Panc1 (cell line): ENCODE results near the gene PCCA. TPM values are rescaled to one million over a fixed set of nuclear protein-coding genes. Genes with fewer than 3 reads are reported as not detected.

Source experiments
- ATAC-seq: fragments of 200-7000 bp; cut with Tn5 transposase; 2 replicates; pipeline ENCODE4 v1.9.1; 2020; ENCODE audit warnings: mild to moderate bottlenecking, moderate library complexity
- BruUV-seq: library from RNA; stranded (reverse); fragments of 400-500 nt; replicated peaks from 2 replicates; lab custom pipeline; 2021; lab: Mats Ljungman, UMichigan
- CTCF ChIA-PET: fragments of 300-600 bp; sonication (Branson Sonifier 250); formaldehyde crosslinking; loops from one replicate; lab custom pipeline; 2022; ENCODE audit warnings: antibody characterized with exemption; lab: Charles Lee
- POLR2A ChIA-PET: fragments of 300-600 bp; sonication (Branson Sonifier 250); formaldehyde crosslinking; loops from one replicate; lab custom pipeline; 2022; ENCODE audit warnings: antibody characterized with exemption; lab: Charles Lee
- DNase-seq: peaks from one replicate; pipeline ENCODE4 v3.0.0-alpha.2; 2010; ENCODE audit warnings: low read depth, low spot score
- H3K27ac ChIP-seq: 2 replicates; pipeline ENCODE4 v1.5.1; 2011; ENCODE audit warnings: mild to moderate bottlenecking, low read length, inconsistent platforms
- H3K27me3 ChIP-seq: fragments of 200-500 bp; sonication (Bioruptor generic); 2 replicates; pipeline ENCODE4 v1.6.0; 2014; ENCODE audit warnings: low read length, inconsistent platforms; ENCODE audit not compliant: control insufficient read depth, insufficient read depth
- H3K36me3 ChIP-seq: fragments of 200-500 bp; sonication (Bioruptor generic); 2 replicates; pipeline ENCODE4 v1.5.1; 2014; ENCODE audit warnings: inconsistent platforms, mild to moderate bottlenecking, low read length, moderate library complexity; ENCODE audit not compliant: control insufficient read depth, insufficient read depth
- H3K4me1 ChIP-seq: 2 replicates; pipeline ENCODE4 v1.5.1; 2011; ENCODE audit warnings: inconsistent platforms, mild to moderate bottlenecking, low read length, moderate library complexity; ENCODE audit not compliant: control insufficient read depth, insufficient read depth
- H3K4me3 ChIP-seq, 2 experiments: 2 replicates each; pipeline ENCODE4 v1.5.1; 2011 to 2012; ENCODE audit warnings: low read depth in 2 of 2, low read length in 2 of 2, mild to moderate bottlenecking in 2 of 2, inconsistent platforms in 1 of 2, moderate library complexity in 1 of 2
- H3K9me3 ChIP-seq: fragments of 200-500 bp; sonication (Bioruptor generic); 2 replicates; pipeline ENCODE4 v1.5.1; 2014; ENCODE audit warnings: low read depth, mild to moderate bottlenecking, inconsistent platforms, low read length, moderate library complexity; ENCODE audit not compliant: control insufficient read depth, insufficient read depth
- CTCF ChIP-seq: fragments of 450-650 bp; IDR thresholded peaks from 2 replicates; pipeline ENCODE4 v1.5.1; 2017; ENCODE audit warnings: mild to moderate bottlenecking
- POLR2AphosphoS5 ChIP-seq: IDR thresholded peaks from 2 replicates; pipeline ENCODE4 v1.6.1; 2012; ENCODE audit warnings: mild to moderate bottlenecking, low read depth, low read length, moderate library complexity
- REST ChIP-seq, 2 experiments: IDR thresholded peaks; 2 replicates each; pipeline ENCODE4 v1.6.1; 2011 to 2012; ENCODE audit warnings: low read depth in 2 of 2, control low read depth in 1 of 2, low read length in 1 of 2, mild to moderate bottlenecking in 1 of 2, moderate library complexity in 1 of 2; ENCODE audit not compliant: insufficient read depth in 1 of 2
- SIN3A ChIP-seq: IDR thresholded peaks from 2 replicates; pipeline ENCODE4 v1.6.1; 2012; ENCODE audit warnings: low read depth, mild to moderate bottlenecking, low read length, moderate library complexity, borderline replicate concordance; ENCODE audit not compliant: insufficient read depth
- TCF7L2 ChIP-seq: IDR thresholded peaks from 2 replicates; pipeline ENCODE4 v1.6.1; 2011; ENCODE audit warnings: mild to moderate bottlenecking, low read depth, low read length, inconsistent platforms
- in situ Hi-C: cut with HindIII; loops from 2 replicates; pipeline ENCODE4 v1.10.0; 2016; ENCODE audit warnings: low sequenced_read_pairs, low pct_unique_long_range_greater_than_20kb
- intact Hi-C: fragments of 100-400 bp; cut with micrococcal nuclease; formaldehyde crosslinking; loops from one replicate; pipeline ENCODE4 v1.10.0; 2022; ENCODE audit not compliant: unreplicated experiment
- total RNA-seq: library from RNA; stranded (reverse); gene quantifications from one replicate; pipeline ENCODE4 v1.2.1, GENCODE V29; 2021; ENCODE audit not compliant: unreplicated experiment

The PCCA gene
- total RNA-seq, 1 experiment from 2014 or later = 14.7 TPM

GRCh38 chr13:100559886-100560285 lies 471.0 kb downstream of the PCCA start:
- POLR2A ChIA-PET = no interaction called here

GRCh38 chr13:100560498-100561157 lies 471.7 kb downstream of the PCCA start:
- no peak for DNase-seq
- Histone ChIP-seq H3K9me3 (no peaks in the 10 kb centered on the region), H3K4me3 (no peak overlapping the region), H3K36me3 (no peaks in the 10 kb centered on the region), H3K4me1 (no peaks in the 10 kb centered on the region), H3K27ac (no peak overlapping the region), H3K27me3 (no peaks in the 10 kb centered on the region)
- CTCF ChIA-PET = no interaction called here
- no TSS peak for BruUV-seq
- POLR2A ChIA-PET = no interaction called here
- in situ Hi-C loops (no loop called here), intact Hi-C loops (no loop called here)
- ATAC-seq = no peak
- TF ChIP-seq SIN3A (no peak), TCF7L2 (no peak), REST (IDR thresholded peaks at IDR 0.05; ENCODE audit: insufficient read depth in 1 of 2, low read depth in 2 of 2, low read length in 1 of 2) (no peak), CTCF (no peak), POLR2AphosphoS5 (no peak)

More at GRCh38 chr13:100559886-100560285, 471.0 kb downstream of the PCCA start:
- TF ChIP-seq TCF7L2 (no peak), POLR2AphosphoS5 (no peak), SIN3A (no peak)
- BruUV-seq = no TSS peak
- no peaks in the 10 kb centered on the region for H3K27me3 ChIP-seq
- H3K27ac ChIP-seq = no peak overlapping the region
- no peaks in the 10 kb centered on the region for H3K36me3 ChIP-seq
- CTCF ChIA-PET = no interaction called here
- no peaks in the 10 kb centered on the region for H3K4me1 ChIP-seq
- ATAC-seq (no peak), DNase-seq (no peak)
- intact Hi-C loops (no loop called here), in situ Hi-C loops (no loop called here)
- H3K4me3 ChIP-seq = no peak overlapping the region
- H3K9me3 ChIP-seq = no peaks in the 10 kb centered on the region

- TF ChIP-seq POLR2AphosphoS5 (no peak), SIN3A (no peak), TCF7L2 (no peak), REST (IDR thresholded peaks at IDR 0.05; ENCODE audit: insufficient read depth in 1 of 2, low read depth in 2 of 2, low read length in 1 of 2) (no peak), CTCF (no peak)
- POLR2A ChIA-PET = no interaction called here
- Histone ChIP-seq H3K27me3 (no peaks in the 10 kb centered on the region), H3K36me3 (no peaks in the 10 kb centered on the region), H3K27ac (no peak overlapping the region), H3K4me1 (no peaks in the 10 kb centered on the region), H3K4me3 (no peak overlapping the region), H3K9me3 (no peaks in the 10 kb centered on the region)
- CTCF ChIA-PET = no interaction called here
- in situ Hi-C loops = no loop called here
- intact Hi-C loops = no loop called here
- DNase-seq (no peak), ATAC-seq (no peak)
- no TSS peak for BruUV-seq
Observed at GRCh38 chr13:100561158-100561499, 472.2 kb downstream of the PCCA start.
